ENCODE data around the gene GALNTL6. TPM values are rescaled to one million over a fixed set of nuclear protein-coding genes. Genes with fewer than 3 reads are reported as not detected.

Gene GALNTL6
- total and polyA plus RNA-seq, 2 donors (not counting 1 experiment from before 2014, with no cell fraction given), result not detected

DNA sequence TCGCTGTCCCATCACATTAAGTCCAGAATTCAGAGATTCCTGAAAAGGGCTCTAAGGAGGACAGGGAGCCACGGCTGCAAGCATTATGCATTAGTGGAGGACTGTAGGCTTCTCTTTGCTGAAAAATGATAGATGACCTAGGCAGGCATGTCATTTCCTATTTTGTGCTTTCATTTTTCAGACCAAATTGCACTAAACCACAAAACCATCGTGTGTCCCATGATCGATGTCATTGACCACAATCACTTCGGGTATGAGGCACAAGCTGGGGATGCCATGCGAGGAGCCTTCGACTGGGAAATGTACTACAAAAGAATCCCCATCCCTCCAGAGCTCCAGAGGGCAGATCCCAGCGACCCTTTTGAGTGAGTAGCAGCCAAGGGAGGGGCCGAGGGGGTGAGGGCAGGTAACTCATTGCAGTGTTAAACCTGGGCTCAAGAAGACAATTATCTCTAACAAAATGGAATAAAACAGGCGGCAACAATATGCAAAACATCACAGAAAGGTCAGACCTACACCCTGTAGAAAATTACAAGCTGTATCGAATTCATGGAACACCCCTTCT is 1000.2 kb downstream of the GALNTL6 start:
- Histone ChIP-seq H3K36me3 (ENCODE audit: control insufficient read depth, insufficient read depth, low read length) (no peaks in the 10 kb centered on the region), H2AFZ (ENCODE audit: low read length) (no peak overlapping the region), H3K9me3 (ENCODE audit: control insufficient read depth, insufficient read depth, low read depth, low read length) (no peaks in the 10 kb centered on the region), H3K79me2 (ENCODE audit: control insufficient read depth, insufficient read depth, low read length) (no peaks in the 10 kb centered on the region), H3K27ac (ENCODE audit: insufficient read depth, low read length) (no peak overlapping the region), H3K4me1 (ENCODE audit: control insufficient read depth, extremely low read depth, insufficient read depth, low read length) (no peaks in the 10 kb centered on the region), H3K9ac (ENCODE audit: insufficient read depth, low read length) (no peak overlapping the region), H3K4me2 (ENCODE audit: extremely low read depth, insufficient read depth, low read length) (no peak overlapping the region), H4K20me1 (ENCODE audit: control insufficient read depth, extremely low read depth, insufficient read depth, low read length) (no peaks in the 10 kb centered on the region), H3K4me3 (replicated peaks in 1 of 4; ENCODE audit: control extremely low read depth in 1 of 4, insufficient read depth in 1 of 4, low read depth in 3 of 4, low read length in 4 of 4) (no peak overlapping the region), H3K27me3 (ENCODE audit: control insufficient read depth, insufficient read depth, low read length) (no peaks in the 10 kb centered on the region)
- no peak for TF ChIP-seq EZH2 (IDR thresholded peaks at IDR 0.05; ENCODE audit: low read length, missing control alignments)
- TF ChIP-seq, protein P1, sequence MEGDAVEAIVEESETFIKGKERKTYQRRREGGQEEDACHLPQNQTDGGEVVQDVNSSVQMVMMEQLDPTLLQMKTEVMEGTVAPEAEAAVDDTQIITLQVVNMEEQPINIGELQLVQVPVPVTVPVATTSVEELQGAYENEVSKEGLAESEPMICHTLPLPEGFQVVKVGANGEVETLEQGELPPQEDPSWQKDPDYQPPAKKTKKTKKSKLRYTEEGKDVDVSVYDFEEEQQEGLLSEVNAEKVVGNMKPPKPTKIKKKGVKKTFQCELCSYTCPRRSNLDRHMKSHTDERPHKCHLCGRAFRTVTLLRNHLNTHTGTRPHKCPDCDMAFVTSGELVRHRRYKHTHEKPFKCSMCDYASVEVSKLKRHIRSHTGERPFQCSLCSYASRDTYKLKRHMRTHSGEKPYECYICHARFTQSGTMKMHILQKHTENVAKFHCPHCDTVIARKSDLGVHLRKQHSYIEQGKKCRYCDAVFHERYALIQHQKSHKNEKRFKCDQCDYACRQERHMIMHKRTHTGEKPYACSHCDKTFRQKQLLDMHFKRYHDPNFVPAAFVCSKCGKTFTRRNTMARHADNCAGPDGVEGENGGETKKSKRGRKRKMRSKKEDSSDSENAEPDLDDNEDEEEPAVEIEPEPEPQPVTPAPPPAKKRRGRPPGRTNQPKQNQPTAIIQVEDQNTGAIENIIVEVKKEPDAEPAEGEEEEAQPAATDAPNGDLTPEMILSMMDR (conservative IDR thresholded peaks at IDR 0.05 in 1 of 2, IDR thresholded peaks at IDR 0.05 in 1 of 2; ENCODE audit: low read depth in 1 of 2, low read length in 2 of 2), result no peak
- DNase-seq (ENCODE audit: low read depth in 2 of 2), result peak in 1 of 2 donors; percentile 32

DNA sequence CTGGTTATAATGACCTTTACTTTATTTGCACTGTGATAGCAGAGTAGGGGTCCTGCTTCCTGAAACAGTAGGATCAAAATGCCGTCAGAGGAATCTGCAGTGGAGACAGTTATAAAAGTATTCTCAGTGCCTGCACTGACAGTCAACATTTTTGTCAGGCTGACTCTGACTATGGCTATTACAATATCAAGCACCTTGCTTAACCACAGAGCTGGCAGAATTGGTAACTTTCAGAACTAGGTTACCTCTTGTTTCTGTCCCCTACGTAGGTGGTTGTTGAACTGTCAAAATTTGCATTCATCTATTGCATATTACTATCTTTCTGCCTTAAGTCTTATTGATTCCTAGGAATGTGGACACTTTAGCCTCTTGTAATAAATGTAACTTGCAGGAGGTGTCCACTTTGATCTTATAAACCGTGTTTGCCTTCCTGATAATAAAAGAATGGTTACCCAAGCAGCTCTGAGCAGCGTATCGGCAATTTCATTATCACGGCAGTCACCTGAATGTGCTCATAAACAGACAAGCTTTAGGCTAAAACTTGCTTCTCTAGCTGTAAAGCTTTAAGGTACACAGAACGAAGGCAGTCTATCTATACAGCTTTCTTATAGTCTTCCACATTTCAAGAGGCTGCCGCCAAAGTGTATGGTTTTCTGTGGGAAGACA is 1002.4 kb downstream of the GALNTL6 start:
- TF ChIP-seq, protein P1 (conservative IDR thresholded peaks at IDR 0.05 in 1 of 2, IDR thresholded peaks at IDR 0.05 in 1 of 2; ENCODE audit: low read depth in 1 of 2, low read length in 2 of 2), result no peak
- no peak for TF ChIP-seq EZH2 (IDR thresholded peaks at IDR 0.05; ENCODE audit: low read length, missing control alignments)
- no peak overlapping the region for H2AFZ ChIP-seq (ENCODE audit: low read length)
- H3K27ac ChIP-seq (ENCODE audit: insufficient read depth, low read length), result no peak overlapping the region
- no peak overlapping the region for H3K9ac ChIP-seq (ENCODE audit: insufficient read depth, low read length)
- H3K27me3 ChIP-seq (ENCODE audit: control insufficient read depth, insufficient read depth, low read length), result no peaks in the 10 kb centered on the region
- H3K4me1 ChIP-seq (ENCODE audit: control insufficient read depth, extremely low read depth, insufficient read depth, low read length), result no peaks in the 10 kb centered on the region
- H4K20me1 ChIP-seq (ENCODE audit: control insufficient read depth, extremely low read depth, insufficient read depth, low read length), result no peaks in the 10 kb centered on the region
- no peak for DNase-seq (ENCODE audit: low read depth in 2 of 2)
- no peaks in the 10 kb centered on the region for H3K79me2 ChIP-seq (ENCODE audit: control insufficient read depth, insufficient read depth, low read length)
- H3K36me3 ChIP-seq (ENCODE audit: control insufficient read depth, insufficient read depth, low read length), result no peaks in the 10 kb centered on the region
- H3K4me2 ChIP-seq (ENCODE audit: extremely low read depth, insufficient read depth, low read length), result no peak overlapping the region
- no peak overlapping the region for H3K4me3 ChIP-seq (replicated peaks in 1 of 4; ENCODE audit: control extremely low read depth in 1 of 4, insufficient read depth in 1 of 4, low read depth in 3 of 4, low read length in 4 of 4)
- no peaks in the 10 kb centered on the region for H3K9me3 ChIP-seq (ENCODE audit: control insufficient read depth, insufficient read depth, low read depth, low read length)

DNA sequence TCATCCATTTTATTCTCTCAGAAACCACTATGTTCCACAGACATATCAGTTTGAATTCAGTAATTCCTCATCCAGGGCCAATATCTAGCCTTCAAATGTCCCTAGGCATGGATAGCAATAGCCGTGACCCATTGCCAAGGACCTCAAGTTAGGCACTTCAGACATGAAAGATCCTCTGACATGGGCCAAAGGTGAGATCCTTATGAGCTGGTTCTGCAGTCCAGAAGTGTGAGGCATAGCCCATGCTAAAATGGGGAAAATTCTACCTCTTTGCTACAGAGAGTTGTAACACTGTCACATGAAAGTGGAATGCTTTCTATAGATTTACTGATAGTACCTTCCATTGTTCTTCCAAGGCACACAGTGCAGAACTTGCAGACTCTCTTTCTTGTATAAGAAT is 1005.7 kb downstream of the GALNTL6 start:
- Histone ChIP-seq H3K79me2 (ENCODE audit: control insufficient read depth, insufficient read depth, low read length) (no peaks in the 10 kb centered on the region), H2AFZ (ENCODE audit: low read length) (no peak overlapping the region)
- TF ChIP-seq, protein P1 (conservative IDR thresholded peaks at IDR 0.05 in 1 of 2, IDR thresholded peaks at IDR 0.05 in 1 of 2; ENCODE audit: low read depth in 1 of 2, low read length in 2 of 2), result no peak
- TF ChIP-seq EZH2 (IDR thresholded peaks at IDR 0.05; ENCODE audit: low read length, missing control alignments), result no peak

More for the DNA sequence above, 1005.7 kb downstream of the GALNTL6 start:
- H3K27ac ChIP-seq (ENCODE audit: insufficient read depth, low read length), result no peak overlapping the region
- H3K9me3 ChIP-seq (ENCODE audit: control insufficient read depth, insufficient read depth, low read depth, low read length), result no peaks in the 10 kb centered on the region
- H3K4me2 ChIP-seq (ENCODE audit: extremely low read depth, insufficient read depth, low read length), result no peak overlapping the region
- H3K27me3 ChIP-seq (ENCODE audit: control insufficient read depth, insufficient read depth, low read length), result no peaks in the 10 kb centered on the region
- no peak for DNase-seq (ENCODE audit: low read depth in 2 of 2)
- H3K4me1 ChIP-seq (ENCODE audit: control insufficient read depth, extremely low read depth, insufficient read depth, low read length), result no peaks in the 10 kb centered on the region
- no peaks in the 10 kb centered on the region for H4K20me1 ChIP-seq (ENCODE audit: control insufficient read depth, extremely low read depth, insufficient read depth, low read length)
- H3K36me3 ChIP-seq (ENCODE audit: control insufficient read depth, insufficient read depth, low read length), result no peaks in the 10 kb centered on the region
- no peak overlapping the region for H3K9ac ChIP-seq (ENCODE audit: insufficient read depth, low read length)
- no peak overlapping the region for H3K4me3 ChIP-seq (replicated peaks in 1 of 4; ENCODE audit: control extremely low read depth in 1 of 4, insufficient read depth in 1 of 4, low read depth in 3 of 4, low read length in 4 of 4)
